Hematopoietic multipotent progenitor cell (in vitro differentiated cells): Measurements from ENCODE around the gene EEF1AKMT1. TPM values are rescaled to one million over a fixed set of nuclear protein-coding genes. Genes with fewer than 3 reads are reported as not detected.
A peak's percentile ranks its signal among the peaks of the same experiment; 100 is the strongest.
"Not testable (repeated sequence)": the region's sequence is repeated elsewhere in the genome, so short reads cannot be mapped to it uniquely, and the experiment has no call there.

ENCODE experiments used
- DNase-seq, 3 donors: peaks; one replicate each; pipeline ENCODE4 v3.0.0-alpha.2; 2011 to 2015; ENCODE audit warnings: low read depth in 2 of 3, low spot score in 2 of 3
- total RNA-seq: library from RNA; depleted of rRNA; stranded (reverse); fragments of >200 nt; gene quantifications from one replicate; pipeline ENCODE4 v1.2.3, GENCODE V29; 2012

Gene EEF1AKMT1
- total RNA-seq, 1 donor = 3.2 TPM

DNA sequence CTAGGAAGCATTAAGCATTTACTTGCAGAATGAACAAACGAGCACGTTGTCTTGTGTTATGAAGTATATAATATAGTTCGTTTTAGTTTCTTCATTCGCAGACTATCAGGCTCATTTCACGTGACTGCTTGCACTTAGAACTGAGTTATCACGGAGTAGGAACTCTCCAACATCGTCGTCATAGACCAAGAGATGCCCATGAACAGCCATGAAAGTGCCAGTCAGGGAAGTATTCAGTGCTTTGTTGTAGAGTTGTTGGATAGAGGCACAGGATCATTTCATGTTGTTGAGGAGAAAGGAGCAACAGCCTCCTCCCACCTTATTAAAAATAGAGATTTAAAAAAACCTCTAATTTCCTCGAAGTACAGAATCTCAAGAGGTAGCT lies 71.2 kb downstream of the EEF1AKMT1 start:
- peak in 1 of 3 donors; percentile 52 for DNase-seq

DNA sequence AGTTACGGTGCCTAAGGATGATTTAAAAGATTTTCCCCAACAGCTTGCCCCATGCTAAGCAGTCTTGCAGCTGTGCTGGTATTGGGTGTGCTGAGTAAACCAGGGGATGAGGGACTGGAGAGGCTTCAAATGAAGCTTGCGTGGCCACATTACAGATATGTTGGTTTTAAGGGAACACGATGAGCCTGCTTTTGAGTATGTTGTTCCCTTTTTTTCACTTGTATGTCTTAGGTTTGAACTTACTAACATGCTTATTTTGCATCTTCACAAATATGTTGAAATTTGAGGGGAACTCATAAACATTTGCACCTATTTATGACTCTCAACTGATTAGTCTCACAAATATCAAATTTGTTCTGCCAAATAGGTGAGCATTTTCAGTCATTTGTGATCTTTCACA lies 72.3 kb downstream of the EEF1AKMT1 start:
- DNase-seq = no peak

DNA sequence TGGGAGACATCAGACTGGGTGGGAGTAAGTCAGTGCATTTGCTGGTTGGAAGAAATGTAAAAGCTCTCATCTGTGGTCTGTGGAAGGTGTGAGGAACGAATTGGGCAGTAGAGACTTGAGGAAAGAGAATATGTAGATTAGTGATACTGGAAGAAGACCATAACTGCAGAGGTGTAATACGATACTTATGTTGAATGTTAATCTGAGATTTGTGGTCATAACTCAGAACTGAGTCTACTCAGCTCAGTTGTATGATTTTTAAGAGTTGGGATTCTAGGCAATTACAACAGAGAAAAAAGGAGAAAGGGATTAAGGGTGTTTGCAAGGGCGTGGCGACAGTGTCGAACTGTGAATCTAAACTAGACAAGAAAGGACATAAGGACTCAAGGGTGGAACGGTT lies 73.5 kb downstream of the EEF1AKMT1 start:
- DNase-seq = no peak

DNA sequence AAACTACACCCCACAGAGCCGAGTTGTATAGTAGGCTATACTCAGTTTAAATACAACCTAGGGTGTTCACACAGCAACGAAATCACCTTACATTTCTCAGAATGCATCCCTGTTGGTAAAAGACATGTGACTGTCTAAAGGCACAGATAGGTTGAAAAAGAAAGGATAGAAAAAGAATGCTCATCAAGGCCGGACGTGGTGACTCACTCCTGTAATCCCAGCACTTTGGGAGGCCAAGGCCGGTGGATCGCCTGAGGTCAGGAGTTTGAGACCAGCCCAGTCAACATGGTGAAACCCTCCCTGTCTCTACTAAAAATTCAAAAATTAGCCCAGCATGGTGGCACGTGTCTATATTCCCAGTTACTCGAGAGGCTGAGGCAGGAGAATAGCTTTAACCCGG lies 74.0 kb downstream of the EEF1AKMT1 start:
- DNase-seq = no peak

DNA sequence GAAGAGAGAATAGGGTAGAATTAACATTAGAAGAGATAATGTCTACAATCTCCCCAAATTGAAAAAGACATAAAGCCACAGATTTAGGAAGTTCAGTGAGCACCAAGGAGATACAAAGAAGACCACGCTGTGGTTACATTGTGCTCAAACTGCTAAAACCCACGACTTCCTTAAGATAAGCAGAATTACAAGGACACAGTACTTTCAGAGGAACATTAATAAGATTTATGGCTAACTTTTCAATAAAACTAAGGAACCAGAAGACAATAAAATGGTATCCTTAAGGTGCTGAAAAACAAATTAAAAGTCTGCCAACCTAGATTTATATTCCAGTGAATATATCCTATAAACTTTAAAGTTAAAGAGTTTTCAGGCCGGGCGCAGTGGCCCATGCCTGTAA lies 77.7 kb downstream of the EEF1AKMT1 start:
- DNase-seq = peak in 2 of 3 donors; percentile 21 to 44

DNA sequence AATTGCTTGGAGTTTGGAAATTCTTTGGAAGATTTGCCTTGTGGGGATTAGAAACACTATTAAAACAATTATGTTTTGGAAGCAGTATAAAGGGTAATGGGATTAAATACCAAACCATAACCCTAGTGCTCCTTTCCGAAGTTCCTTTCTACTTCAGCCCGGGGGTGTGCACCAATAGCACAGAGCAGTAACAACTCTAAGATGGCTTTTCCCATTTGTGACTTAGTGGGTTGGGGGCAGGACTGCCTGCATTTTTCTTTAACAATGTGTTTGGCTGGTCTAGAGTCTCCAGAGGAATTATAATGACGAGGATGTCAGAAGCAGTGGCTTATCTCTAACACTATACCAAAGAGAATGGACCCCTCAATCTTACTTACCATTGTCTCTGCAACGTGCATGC lies 82.1 kb downstream of the EEF1AKMT1 start:
- DNase-seq = no peak

DNA sequence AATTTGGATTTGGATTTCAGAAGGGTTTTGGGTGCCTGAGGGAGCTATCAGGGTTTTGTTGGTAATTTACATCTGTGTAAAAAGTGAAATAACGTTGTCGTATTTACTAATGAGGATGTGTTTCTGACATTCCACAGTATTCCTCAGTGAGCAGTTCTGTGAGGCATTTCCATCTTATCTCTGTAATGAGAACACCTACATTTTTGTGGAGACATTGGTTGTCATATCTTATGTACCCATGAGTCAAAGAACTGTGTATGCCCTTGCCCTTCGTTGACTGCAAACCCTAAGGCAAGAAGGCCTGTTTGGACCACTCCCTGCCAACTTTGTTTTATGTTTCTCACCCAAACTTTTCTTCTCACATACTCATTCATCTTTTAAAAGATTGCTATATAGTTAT lies 84.5 kb downstream of the EEF1AKMT1 start:
- no peak for DNase-seq

DNA sequence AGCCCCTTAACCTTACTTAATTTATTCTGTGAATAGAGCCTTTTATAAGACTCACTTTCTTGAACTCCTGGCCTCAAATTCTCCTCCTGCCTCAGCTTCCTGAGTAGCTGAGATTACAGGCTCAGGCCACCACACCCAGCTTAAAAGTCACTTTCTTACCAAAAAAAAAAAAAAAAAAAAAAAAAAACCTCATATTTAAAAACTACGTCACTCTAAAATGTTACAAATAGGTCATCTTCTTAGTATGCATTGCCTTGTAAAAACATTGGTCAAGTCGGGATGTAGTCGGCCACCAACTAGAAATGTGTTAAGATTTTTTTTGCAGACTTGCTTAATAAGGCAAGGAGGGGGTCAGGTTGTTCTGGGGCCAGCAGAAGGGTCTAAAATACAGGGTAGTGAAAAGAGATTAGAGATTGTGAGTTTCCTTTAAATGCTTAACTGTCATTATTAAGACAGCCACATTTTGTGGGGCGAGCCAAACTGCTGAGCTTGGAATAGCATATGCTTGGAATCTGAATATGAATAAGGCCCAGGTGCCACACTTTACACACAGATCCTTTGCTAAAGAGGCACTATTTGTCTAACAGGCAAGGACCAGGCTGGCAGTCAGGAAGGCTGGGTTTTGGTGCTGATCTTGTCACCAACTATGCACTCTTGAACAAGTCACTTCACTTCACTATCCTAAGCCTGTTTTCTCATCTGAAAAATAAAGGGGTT lies 86.7 kb downstream of the EEF1AKMT1 start:
- DNase-seq = no peak

DNA sequence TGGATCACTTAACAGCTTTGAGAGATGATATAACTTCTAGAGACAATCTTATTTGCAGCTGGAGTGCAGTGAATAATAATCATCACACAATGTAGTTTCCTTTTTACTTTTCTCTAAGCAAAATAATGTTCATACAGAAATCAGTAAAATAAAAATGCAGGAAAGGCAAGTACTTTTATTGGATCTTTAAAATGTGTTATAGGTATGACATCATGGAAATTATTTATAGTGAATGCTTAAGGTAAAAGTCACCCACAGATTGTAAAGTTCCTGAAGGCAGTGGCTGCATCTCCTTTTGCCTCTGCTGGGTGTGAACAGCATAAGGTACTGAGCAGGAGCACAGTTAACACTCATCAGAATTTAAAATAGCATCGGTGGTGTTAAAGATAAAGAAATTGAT lies 87.6 kb downstream of the EEF1AKMT1 start:
- DNase-seq = no peak

DNA sequence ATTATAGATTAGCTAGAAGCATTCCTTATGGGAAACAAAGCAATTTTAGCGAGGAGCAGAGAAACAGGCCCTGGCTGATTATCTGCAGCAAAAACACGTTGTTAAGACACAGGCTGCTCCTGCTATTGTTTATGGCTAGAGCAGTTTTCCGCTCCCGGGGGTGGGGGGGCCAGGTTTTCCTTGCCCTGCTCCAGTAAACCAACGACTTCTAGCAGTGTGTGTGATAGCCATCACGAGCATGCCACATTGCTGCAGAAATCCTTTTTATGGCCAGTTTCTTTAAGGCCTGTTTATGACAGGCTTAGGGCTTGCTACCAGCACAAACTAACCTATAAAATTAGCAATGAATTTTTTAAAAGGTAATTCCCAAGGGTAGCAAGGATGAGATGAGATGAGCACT lies 88.7 kb downstream of the EEF1AKMT1 start:
- DNase-seq = no peak

DNA sequence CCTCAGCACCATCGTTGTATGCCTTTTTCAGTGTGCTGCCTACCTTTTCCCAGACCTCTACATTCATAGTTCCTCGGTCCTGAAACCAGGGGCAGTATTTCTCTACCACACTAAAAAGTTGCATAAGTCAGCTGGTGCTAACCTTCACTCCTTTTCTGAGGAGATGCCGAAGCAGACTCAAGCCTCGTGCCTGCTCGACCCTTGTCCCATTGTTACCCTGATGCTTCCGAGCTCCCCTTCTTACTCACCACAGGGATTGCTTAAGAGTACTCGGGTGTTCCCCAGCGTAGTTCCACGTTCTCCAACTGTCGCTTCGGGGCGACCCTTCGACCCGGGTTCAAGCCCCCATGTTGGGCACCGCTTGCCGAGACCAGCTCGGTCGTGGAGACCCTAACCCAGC lies 89.2 kb downstream of the EEF1AKMT1 start:
- no peak for DNase-seq

DNA sequence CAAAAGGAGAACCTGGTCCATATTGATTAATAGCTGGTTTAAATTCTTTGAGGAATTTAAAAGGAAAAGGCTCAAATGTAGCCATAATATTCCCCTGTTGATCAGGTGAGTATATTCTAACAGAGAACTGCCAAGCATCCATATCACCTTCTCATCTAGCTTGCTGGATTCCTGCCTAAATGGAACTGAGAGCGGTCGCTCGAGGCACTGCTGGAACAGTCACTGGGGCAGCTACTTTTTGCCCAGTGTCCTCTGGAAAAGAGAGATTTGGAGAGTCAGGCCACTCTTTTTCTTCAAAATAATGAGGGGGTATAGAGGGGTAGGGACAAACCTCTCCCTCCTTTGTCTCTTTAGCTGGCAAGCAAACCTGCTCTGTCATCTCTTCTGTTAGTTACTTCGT lies 89.7 kb downstream of the EEF1AKMT1 start:
- DNase-seq = no peak

DNA sequence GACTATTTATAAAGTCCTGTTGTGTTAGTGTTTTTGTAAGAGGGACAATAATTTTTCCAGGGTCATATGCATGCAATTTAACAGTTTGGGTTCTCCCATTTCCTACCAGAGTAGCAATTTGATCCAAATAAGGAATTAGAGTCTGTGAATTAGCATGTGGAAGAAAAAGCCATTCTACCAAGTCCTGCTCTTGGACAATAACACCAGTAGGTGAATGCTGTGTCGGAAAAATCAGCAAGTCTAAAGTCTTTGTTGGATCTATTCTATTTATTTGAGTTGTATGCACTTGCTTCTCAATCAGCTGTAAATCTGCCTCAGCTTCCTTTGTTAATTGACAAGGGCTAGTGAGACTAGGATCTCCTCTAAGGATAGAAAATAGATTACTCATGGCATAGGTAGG lies 91.7 kb downstream of the EEF1AKMT1 start:
- no peak for DNase-seq

DNA sequence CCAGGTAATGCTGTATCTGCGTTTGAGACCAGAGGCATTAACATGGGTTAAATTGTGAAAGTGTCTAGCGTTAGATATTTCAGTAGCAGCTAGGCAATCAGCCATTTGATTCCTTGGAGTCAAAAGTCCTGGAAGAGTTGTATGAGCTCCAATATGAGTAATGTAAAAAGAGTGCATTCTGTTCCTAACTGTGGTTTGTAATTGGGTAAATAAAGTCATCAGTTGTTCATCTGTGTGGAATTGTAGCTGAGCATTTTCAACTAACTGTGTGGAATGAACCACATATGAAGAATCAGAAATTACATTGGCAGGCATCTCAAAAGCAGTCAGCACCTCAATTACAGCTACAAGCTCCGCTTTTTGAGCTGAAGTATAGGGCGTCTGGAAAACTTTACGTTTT lies 92.3 kb downstream of the EEF1AKMT1 start:
- not testable (repeated sequence) for DNase-seq

DNA sequence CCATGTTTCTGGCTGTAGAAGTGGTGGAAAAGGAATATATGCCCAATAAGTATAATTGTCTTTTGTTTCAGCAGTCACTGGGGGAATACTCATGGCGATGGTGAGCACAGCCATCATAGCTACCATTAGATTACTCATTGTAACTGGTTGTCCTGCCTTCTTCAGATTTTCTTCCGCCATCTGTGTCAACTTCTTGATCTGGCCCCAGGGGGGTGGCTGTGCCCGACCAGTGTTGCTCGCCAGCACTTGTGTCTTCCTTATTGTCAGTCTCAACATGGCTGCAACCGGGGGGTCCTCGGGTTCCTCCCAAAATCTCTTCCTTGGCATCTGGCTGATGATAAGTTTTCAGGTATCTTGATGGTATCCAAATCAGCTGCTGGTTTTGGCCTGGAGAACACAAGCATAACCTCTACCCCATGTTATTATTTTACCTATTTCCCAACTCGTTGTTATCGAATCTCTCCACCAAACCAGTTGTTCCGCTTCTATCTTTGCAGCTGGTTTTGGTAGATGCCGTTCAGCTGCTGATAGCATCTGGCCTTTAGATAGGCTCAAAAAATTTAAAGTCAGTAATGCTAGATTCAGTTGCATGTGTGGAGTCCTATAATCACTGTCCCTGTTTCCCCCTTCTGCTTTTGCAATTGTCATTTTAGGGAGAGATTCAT lies 93.2 kb downstream of the EEF1AKMT1 start:
- no peak for DNase-seq

DNA sequence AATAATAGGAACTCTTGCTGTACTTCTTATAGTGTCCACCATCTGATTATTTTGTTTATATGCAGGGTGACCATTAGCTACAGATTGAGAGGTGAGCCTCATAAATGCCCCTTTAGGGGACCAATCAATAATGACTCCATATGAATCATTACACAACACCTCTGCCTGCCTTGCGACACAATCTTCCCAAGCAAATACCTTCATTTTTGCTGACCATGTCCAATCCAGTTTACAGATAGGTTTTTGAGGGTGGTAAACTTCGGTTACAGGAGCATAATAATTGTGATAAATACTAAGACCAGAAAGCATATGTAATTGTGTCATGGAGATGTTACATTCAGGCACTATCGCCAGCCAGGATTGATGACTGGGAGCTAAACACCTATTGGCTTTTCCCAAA lies 93.9 kb downstream of the EEF1AKMT1 start:
- no peak for DNase-seq

Other genes with a start within 250 kb of the EEF1AKMT1 start
- 31.8 TPM for gene CRYL1, start 248.1 kb downstream of the EEF1AKMT1 start, total RNA-seq
- gene IFT88, start 206.8 kb downstream of the EEF1AKMT1 start, total RNA-seq = 7.0 TPM
- 1.9 TPM for gene IL17D, start 70.3 kb downstream of the EEF1AKMT1 start, total RNA-seq
- gene XPO4, start 128.8 kb upstream of the EEF1AKMT1 start, total RNA-seq = 10.5 TPM